SK-N-SH (cell line): ENCODE measurements around the gene EIF4E1B. TPM values are rescaled to one million over a fixed set of nuclear protein-coding genes. Genes with fewer than 3 reads are reported as not detected.

Source experiments
- CTCF ChIA-PET: fragments of 300-600, 350-600 bp; formaldehyde crosslinking; extraction: SDS; loops from one replicate; lab custom pipeline; 2021; lab: Yijun Ruan, JAX
- POLR2A ChIA-PET: fragments of 350-600 bp; sonication (Branson Sonifier 250); formaldehyde crosslinking; extraction: SDS; loops from one replicate; lab custom pipeline; 2020; ENCODE audit warnings: antibody characterized with exemption, inconsistent platforms; lab: Yijun Ruan, JAX
- DNase-seq: peaks from one replicate; pipeline ENCODE4 v3.0.0; 2012
- H2AFZ ChIP-seq: fragments of 200-600 bp; sonication (generic); 2 replicates; pipeline ENCODE4 v1.8.1; 2016; ENCODE audit warnings: antibody characterized with exemption, mild to moderate bottlenecking, low read depth
- H3F3A ChIP-seq: fragments of 200-600 bp; sonication (generic); replicated peaks from 2 replicates; pipeline ENCODE3; 2016; ENCODE audit warnings: antibody characterized with exemption, mild to moderate bottlenecking; ENCODE audit not compliant: insufficient read depth
- H3K27ac ChIP-seq, 2 experiments: fragments of 200-500 bp in 1 of 2; fragments of 200-600 bp in 1 of 2; sonication (Bioruptor generic) in 1 of 2; sonication (generic), shearing (Covaris generic) in 1 of 2; 2 replicates each; pipeline versions ENCODE4 v1.5.1 to v1.6.1; 2014 to 2016; ENCODE audit warnings: low read depth in 2 of 2, inconsistent platforms in 1 of 2, low read length in 1 of 2, mild to moderate bottlenecking in 1 of 2, mixed read lengths in 1 of 2
- H3K27me3 ChIP-seq: fragments of 200-600 bp; sonication (generic), shearing (Covaris generic); 2 replicates; pipeline ENCODE4 v1.6.1; 2016; ENCODE audit warnings: mixed run types; ENCODE audit not compliant: insufficient read depth
- H3K36me3 ChIP-seq, 2 experiments: fragments of 200-500 bp in 1 of 2; fragments of 200-600 bp in 1 of 2; sonication (Bioruptor generic) in 1 of 2; sonication (generic) in 1 of 2; replicated peaks in 1 of 2; 2 replicates each; pipeline versions ENCODE3 to v1.5.1; 2014 to 2016; ENCODE audit warnings: low read length in 1 of 2, mild to moderate bottlenecking in 1 of 2; ENCODE audit not compliant: insufficient read depth in 2 of 2, control insufficient read depth in 1 of 2
- H3K4me1 ChIP-seq, 2 experiments: fragments of 200-500 bp in 1 of 2; fragments of 200-600 bp in 1 of 2; sonication (Bioruptor generic) in 1 of 2; sonication (generic), shearing (Covaris generic) in 1 of 2; 2 replicates each; pipeline versions ENCODE4 v1.5.1 to v1.6.1; 2014 to 2016; ENCODE audit warnings: low read depth in 1 of 2, low read length in 1 of 2, mixed run types in 1 of 2; ENCODE audit not compliant: insufficient read depth in 2 of 2, control insufficient read depth in 1 of 2
- H3K4me2 ChIP-seq: fragments of 200-600 bp; sonication (generic), shearing (Covaris generic); 2 replicates; pipeline ENCODE4 v1.6.1; 2017; ENCODE audit warnings: mixed run types
- H3K4me3 ChIP-seq, 2 experiments: fragments of 200-500 bp in 1 of 2; fragments of 200-600 bp in 1 of 2; sonication (Bioruptor generic) in 1 of 2; sonication (generic), shearing (Covaris generic) in 1 of 2; 2 replicates each; pipeline versions ENCODE4 v1.5.1 to v1.8.1; 2014 to 2016; ENCODE audit warnings: low read depth in 2 of 2, inconsistent platforms in 1 of 2, low read length in 1 of 2, mild to moderate bottlenecking in 1 of 2, mixed read lengths in 1 of 2, moderate library complexity in 1 of 2
- H3K79me2 ChIP-seq: fragments of 200-600 bp; sonication (generic); 2 replicates; pipeline ENCODE4 v1.8.1; 2017; ENCODE audit warnings: mild to moderate bottlenecking; ENCODE audit not compliant: insufficient read depth
- H3K9ac ChIP-seq: fragments of 200-600 bp; sonication (generic); 2 replicates; pipeline ENCODE4 v1.6.1; 2017; ENCODE audit warnings: mixed run types
- H3K9me2 ChIP-seq: fragments of 200-600 bp; sonication (generic); 2 replicates; pipeline ENCODE4 v1.6.1; 2017; ENCODE audit warnings: mixed run types
- H3K9me3 ChIP-seq: fragments of 200-600 bp; sonication (generic); 2 replicates; pipeline ENCODE4 v1.6.1; 2017; ENCODE audit warnings: mixed run types, mild to moderate bottlenecking, moderate library complexity
- H4K20me1 ChIP-seq: fragments of 200-600 bp; sonication (generic); 2 replicates; pipeline ENCODE4 v1.6.1; 2017; ENCODE audit warnings: mild to moderate bottlenecking, mixed run types; ENCODE audit not compliant: insufficient read depth
- CTCF ChIP-seq: fragments of 200-600 bp; sonication (generic); IDR thresholded peaks from 2 replicates; pipeline ENCODE4 v1.6.1; 2017; ENCODE audit warnings: antibody characterized with exemption, mild to moderate bottlenecking, moderate library complexity
- ELF1 ChIP-seq: IDR thresholded peaks from 2 replicates; pipeline ENCODE4 v1.4.0; 2012
- EZH2phosphoT487 ChIP-seq: fragments of 200-600 bp; sonication (generic); IDR thresholded peaks from 2 replicates; pipeline ENCODE4 v1.6.1; 2017; ENCODE audit warnings: low read depth, mixed run types, mild to moderate bottlenecking, antibody characterized with exemption, moderate library complexity, borderline replicate concordance
- FOXJ3 ChIP-seq: sonication (generic); formaldehyde crosslinking; IDR thresholded peaks from 2 replicates; pipeline ENCODE4 v1.5.1; 2020; ENCODE audit warnings: mild to moderate bottlenecking, missing genetic modification reagents
- IRF3 ChIP-seq: fragments of 150-350 bp; IDR thresholded peaks from 2 replicates; pipeline ENCODE4 v1.6.1; 2016; ENCODE audit warnings: mild to moderate bottlenecking, low read depth, low read length
- MAX ChIP-seq: IDR thresholded peaks from 2 replicates; pipeline ENCODE4 v1.4.0; 2012; ENCODE audit warnings: low read depth
- MXI1 ChIP-seq: IDR thresholded peaks from 2 replicates; pipeline ENCODE4 v1.6.1; 2012; ENCODE audit warnings: mild to moderate bottlenecking, low read depth, low read length, improper control_type of control experiment
- NRF1 ChIP-seq: IDR thresholded peaks from 2 replicates; pipeline ENCODE4 v1.6.1; 2012; ENCODE audit warnings: low read depth, mild to moderate bottlenecking, low read length
- PBX3 ChIP-seq: IDR thresholded peaks from 2 replicates; pipeline ENCODE4; 2012
- POLR2AphosphoS5 ChIP-seq: IDR thresholded peaks from 2 replicates; pipeline ENCODE4 v1.6.1; 2012; ENCODE audit warnings: low read depth, low read length
- RAD21 ChIP-seq: IDR thresholded peaks from 2 replicates; pipeline ENCODE4 v1.6.1; 2012; ENCODE audit warnings: mild to moderate bottlenecking, low read length
- RCOR1 ChIP-seq: fragments of 150-350 bp; IDR thresholded peaks from 2 replicates; pipeline ENCODE4 v1.6.1; 2017; ENCODE audit warnings: antibody characterized with exemption, low read length
- REST ChIP-seq: IDR thresholded peaks from 2 replicates; pipeline ENCODE4 v1.6.1; 2012; ENCODE audit warnings: mild to moderate bottlenecking, low read depth, low read length, moderate library complexity
- RXRA ChIP-seq: IDR thresholded peaks from 2 replicates; pipeline ENCODE4 v1.4.0; 2012; ENCODE audit warnings: low read depth, mild to moderate bottlenecking, borderline replicate concordance
- SIN3A ChIP-seq: IDR thresholded peaks from 2 replicates; pipeline ENCODE4 v1.6.1; 2012; ENCODE audit warnings: low read depth, mild to moderate bottlenecking, low read length, moderate library complexity, borderline replicate concordance
- TAF1 ChIP-seq: IDR thresholded peaks from 2 replicates; pipeline ENCODE4 v1.6.1; 2012; ENCODE audit warnings: low read depth, mild to moderate bottlenecking, low read length, moderate library complexity, borderline replicate concordance
- TCF12 ChIP-seq: IDR thresholded peaks from 2 replicates; pipeline ENCODE4 v1.4.0; 2012
- ZBTB33 ChIP-seq: IDR thresholded peaks from 2 replicates; pipeline ENCODE4 v1.4.0; 2012; ENCODE audit warnings: low read depth, borderline replicate concordance
- WGBS: methylation state at CpG from one replicate; pipeline ENCODE4 v1.1.6; 2017; ENCODE audit warnings: low lambda C conversion rate; 5-methylcytosine and 5-hydroxymethylcytosine counted together
- polyA plus RNA-seq, 3 experiments: library from polyadenylated mRNA; depleted of rRNA; stranded (reverse); fragments of >200 nt; gene quantifications; 2 replicates each; pipeline ENCODE4 v1.2.3, GENCODE V29; 2012

The EIF4E1B gene
- polyA plus RNA-seq, 1 of the 3 experiments (the other 2 are of a cell fraction) = not detected

GRCh38 chr5:176611435-176611834 lies 19.0 kb upstream of the EIF4E1B start:
- CTCF ChIA-PET = interaction anchor here (1.4 kb wide), 1 partner anchor 38 kb away, joined by 7 read pairs; no protein-coding TSS in a partner anchor
- Histone ChIP-seq H3K4me1 (peaks cover 4 to 44% of the 10 kb centered on the region in 2 experiments; a peak in 3 of 4 replicates), H3K9me3 (no peaks in the 10 kb centered on the region), H3K27ac (no peak overlapping the region), H3K9ac (no peak overlapping the region), H2AFZ (no peak overlapping the region), H3K9me2 (no peaks in the 10 kb centered on the region), H3K27me3 (no peaks in the 10 kb centered on the region), H3K4me3 (no peak overlapping the region), H4K20me1 (peaks cover 23% of the 10 kb centered on the region; the same call in 1 of the 2 replicates), H3K79me2 (peaks cover 18% of the 10 kb centered on the region), H3K36me3 (no peaks in the 10 kb centered on the region), H3F3A (peaks cover 4% of the 10 kb centered on the region), H3K4me2 (no peak overlapping the region)
- POLR2A ChIA-PET = no interaction called here
- no peak for DNase-seq
- TF ChIP-seq MAX = 0 out of 2 replicates have a peak, but pooled peaks have one; percentile 17
- TF ChIP-seq FOXJ3 (CRISPR knock-in tag) = no peak
- TF ChIP-seq REST = peak; percentile 99
- TF ChIP-seq SIN3A = peak; percentile 64; the same call in 1 of the 2 replicates
- no peak for TF ChIP-seq RCOR1
- no peak for TF ChIP-seq IRF3
- 56% methylated on average over 10 of the region's 10 CpGs for WGBS

GRCh38 chr5:176612008-176612407 lies 18.5 kb upstream of the EIF4E1B start:
- no peaks in the 10 kb centered on the region for H3K27me3 ChIP-seq
- no peak overlapping the region for H3K27ac ChIP-seq
- ChIA-PET CTCF (interaction anchor here (1.4 kb wide), 1 partner anchor 39 kb away, joined by 7 read pairs; no protein-coding TSS in a partner anchor), POLR2A (interaction anchor here (0.7 kb wide), 1 partner anchor 32 kb away, joined by 3 read pairs; no protein-coding TSS in a partner anchor)
- 70% methylated on average over 6 of the region's 6 CpGs for WGBS
- no peak overlapping the region for H2AFZ ChIP-seq
- H3F3A ChIP-seq = peaks cover 4% of the 10 kb centered on the region
- H3K9me3 ChIP-seq = no peaks in the 10 kb centered on the region
- H3K79me2 ChIP-seq = peaks cover 17% of the 10 kb centered on the region
- peaks cover 7 to 39% of the 10 kb centered on the region in 2 experiments; a peak in 3 of 4 replicates for H3K4me1 ChIP-seq
- H4K20me1 ChIP-seq = peaks cover 17% of the 10 kb centered on the region; the same call in 1 of the 2 replicates
- no peak overlapping the region for H3K9ac ChIP-seq
- H3K36me3 ChIP-seq = no peaks in the 10 kb centered on the region
- no peaks in the 10 kb centered on the region for H3K9me2 ChIP-seq
- no peak for DNase-seq
- no peak overlapping the region for H3K4me3 ChIP-seq
- no peak overlapping the region for H3K4me2 ChIP-seq
- TF ChIP-seq MXI1 (no peak), EZH2phosphoT487 (no peak), ZBTB33 (no peak), NRF1 (no peak), CTCF (no peak), RAD21 (no peak), PBX3 (no peak), ELF1 (no peak), RXRA (no peak), POLR2AphosphoS5 (no peak), TAF1 (no peak), TCF12 (no peak)
